DND-41 (cell line): ENCODE results near the gene MUC6.

Experiments used
- CTCF ChIP-seq: IDR thresholded peaks from 2 replicates; pipeline ENCODE4 v1.5.1; 2012; ENCODE audit warnings: borderline replicate concordance, low read length, moderate library complexity, mild to moderate bottlenecking; ENCODE audit not compliant: poor library complexity, severe bottlenecking; ENCODE audit errors: extremely low read depth
- EZH2 ChIP-seq: IDR thresholded peaks from 3 replicates; pipeline ENCODE4 v1.6.1; 2012; ENCODE audit warnings: borderline replicate concordance, low read depth, mild to moderate bottlenecking, moderate library complexity, low read length, inconsistent platforms; ENCODE audit not compliant: severe bottlenecking

- TF ChIP-seq CTCF (no peak), EZH2 (no peak)
Observed at GRCh38 chr11:984546-984945, 52.0 kb downstream of the MUC6 start.
